Measurements from ENCODE around the gene TMEM178B.

DNA sequence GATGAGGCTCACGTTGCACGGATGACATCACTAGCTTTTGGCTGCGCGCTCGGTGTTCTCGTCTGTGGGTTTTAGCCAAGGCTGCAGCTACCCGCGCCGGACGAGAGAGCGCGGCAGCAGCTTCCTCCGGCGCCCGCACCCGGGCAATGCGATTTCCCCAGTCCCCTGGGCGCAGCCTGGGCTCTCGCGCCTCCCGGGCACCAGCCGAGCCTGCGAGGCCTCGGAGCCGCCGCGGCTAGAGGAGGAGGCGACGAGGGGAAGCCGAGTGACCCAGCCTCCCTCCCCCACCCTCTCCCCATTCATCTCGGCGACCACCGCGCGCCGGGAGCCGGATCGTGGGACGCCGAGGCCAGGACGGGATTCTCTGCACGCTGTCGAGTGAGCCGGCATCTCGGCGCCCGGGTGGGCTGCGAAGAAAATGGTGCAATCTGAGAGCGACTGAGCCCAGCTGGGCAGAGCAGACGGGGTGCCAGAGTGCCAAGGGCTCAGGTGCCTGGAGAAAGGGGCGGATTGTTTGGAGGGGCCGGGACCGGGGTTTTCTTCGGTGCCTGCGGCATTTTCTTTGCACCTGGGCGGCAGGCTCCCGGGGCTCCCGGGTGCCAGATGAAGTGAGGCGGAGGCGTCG, 1.2 kb upstream of the TMEM178B start:
- TF ChIP-seq, protein P1, sequence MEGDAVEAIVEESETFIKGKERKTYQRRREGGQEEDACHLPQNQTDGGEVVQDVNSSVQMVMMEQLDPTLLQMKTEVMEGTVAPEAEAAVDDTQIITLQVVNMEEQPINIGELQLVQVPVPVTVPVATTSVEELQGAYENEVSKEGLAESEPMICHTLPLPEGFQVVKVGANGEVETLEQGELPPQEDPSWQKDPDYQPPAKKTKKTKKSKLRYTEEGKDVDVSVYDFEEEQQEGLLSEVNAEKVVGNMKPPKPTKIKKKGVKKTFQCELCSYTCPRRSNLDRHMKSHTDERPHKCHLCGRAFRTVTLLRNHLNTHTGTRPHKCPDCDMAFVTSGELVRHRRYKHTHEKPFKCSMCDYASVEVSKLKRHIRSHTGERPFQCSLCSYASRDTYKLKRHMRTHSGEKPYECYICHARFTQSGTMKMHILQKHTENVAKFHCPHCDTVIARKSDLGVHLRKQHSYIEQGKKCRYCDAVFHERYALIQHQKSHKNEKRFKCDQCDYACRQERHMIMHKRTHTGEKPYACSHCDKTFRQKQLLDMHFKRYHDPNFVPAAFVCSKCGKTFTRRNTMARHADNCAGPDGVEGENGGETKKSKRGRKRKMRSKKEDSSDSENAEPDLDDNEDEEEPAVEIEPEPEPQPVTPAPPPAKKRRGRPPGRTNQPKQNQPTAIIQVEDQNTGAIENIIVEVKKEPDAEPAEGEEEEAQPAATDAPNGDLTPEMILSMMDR (optimal IDR thresholded peaks at IDR 0.05 in 1 of 3, IDR thresholded peaks at IDR 0.05 in 1 of 3, conservative IDR thresholded peaks at IDR 0.05 in 1 of 3; ENCODE audit: extremely low read depth in 1 of 3, insufficient read depth in 2 of 3, low read length in 3 of 3), result no peak
- peak; percentile 57 for TF ChIP-seq EZH2 (IDR thresholded peaks at IDR 0.05; ENCODE audit: low read length)
